ENCODE measurements around the gene CRTAC1. TPM values are rescaled to one million over a fixed set of nuclear protein-coding genes. Genes with fewer than 3 reads are reported as not detected.

CRTAC1 gene
- total RNA-seq, 1 donor from 2014 or later: 0.66 TPM

DNA sequence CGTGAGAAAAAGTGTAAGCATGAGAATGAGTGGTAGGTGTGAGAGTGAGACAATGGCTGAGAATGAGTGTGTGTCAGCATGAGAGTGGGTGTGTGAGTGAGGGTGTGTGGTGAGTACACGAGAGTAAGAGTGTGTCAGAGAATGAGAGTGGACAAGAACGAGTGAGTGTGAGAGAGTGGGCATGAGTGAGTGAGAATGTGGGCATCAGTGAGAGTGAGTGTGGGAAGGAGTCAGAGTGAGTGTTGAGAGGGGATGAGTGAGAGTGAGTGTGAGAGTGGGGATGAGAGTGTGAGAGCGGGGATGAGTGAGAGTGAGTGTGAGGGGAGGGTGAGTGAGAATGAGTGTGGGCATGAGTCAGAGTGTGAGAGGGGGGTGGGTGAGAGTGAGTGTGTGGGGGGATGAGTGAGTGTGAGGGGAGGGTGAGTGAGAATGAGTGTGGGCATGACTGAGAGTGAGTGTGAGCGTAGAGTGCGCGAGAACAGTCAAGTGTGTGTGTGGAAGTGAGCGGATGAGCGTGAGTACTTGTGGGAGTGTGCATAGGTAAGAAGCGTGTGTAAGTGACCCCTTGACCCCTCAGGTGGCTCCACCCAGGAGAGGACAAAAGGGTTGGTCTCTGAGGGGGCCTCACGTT is 105.0 kb downstream of the CRTAC1 start:
- Histone ChIP-seq H3K27me3 (ENCODE audit: insufficient read depth, low read length) (peaks cover 2% of the 10 kb centered on the region), H3K36me3 (ENCODE audit: insufficient read depth, low read length) (no peaks in the 10 kb centered on the region), H3K4me1 (ENCODE audit: insufficient read depth, low read length) (no peaks in the 10 kb centered on the region), H3K79me2 (ENCODE audit: insufficient read depth, low read length) (no peaks in the 10 kb centered on the region), H3K9ac (ENCODE audit: low read length) (no peak overlapping the region), H3K4me2 (ENCODE audit: low read length) (no peak overlapping the region), H3K4me3 (ENCODE audit: insufficient read depth, low read depth, low read length) (no peak overlapping the region), H3K27ac (ENCODE audit: low read depth, low read length) (no peak overlapping the region), H3K9me3 (ENCODE audit: insufficient read depth, low read depth, low read length) (no peaks in the 10 kb centered on the region), H4K20me1 (ENCODE audit: insufficient read depth, low read length) (no peaks in the 10 kb centered on the region), H2AFZ (ENCODE audit: low read depth, low read length) (no peak overlapping the region)
- no peak for FAIRE-seq
- DNase-seq (ENCODE audit: low read depth): no peak
- Mint-ChIP-seq H3K36me3 (ENCODE audit: low read depth, unreplicated experiment) (no peaks in the 10 kb centered on the region), H3K4me3 (ENCODE audit: unreplicated experiment) (no peak overlapping the region), H3K27ac (ENCODE audit: unreplicated experiment) (no peak overlapping the region), H3K4me1 (ENCODE audit: low read depth, unreplicated experiment) (peaks cover 3% of the 10 kb centered on the region), H3K27me3 (ENCODE audit: low read depth, unreplicated experiment) (peaks cover 66% of the 10 kb centered on the region), H3K9me3 (ENCODE audit: unreplicated experiment) (peaks cover 2% of the 10 kb centered on the region)
- no peak for TF ChIP-seq EZH2 (IDR thresholded peaks at IDR 0.05; ENCODE audit: insufficient read depth, low read length)
- TF ChIP-seq, protein P1, sequence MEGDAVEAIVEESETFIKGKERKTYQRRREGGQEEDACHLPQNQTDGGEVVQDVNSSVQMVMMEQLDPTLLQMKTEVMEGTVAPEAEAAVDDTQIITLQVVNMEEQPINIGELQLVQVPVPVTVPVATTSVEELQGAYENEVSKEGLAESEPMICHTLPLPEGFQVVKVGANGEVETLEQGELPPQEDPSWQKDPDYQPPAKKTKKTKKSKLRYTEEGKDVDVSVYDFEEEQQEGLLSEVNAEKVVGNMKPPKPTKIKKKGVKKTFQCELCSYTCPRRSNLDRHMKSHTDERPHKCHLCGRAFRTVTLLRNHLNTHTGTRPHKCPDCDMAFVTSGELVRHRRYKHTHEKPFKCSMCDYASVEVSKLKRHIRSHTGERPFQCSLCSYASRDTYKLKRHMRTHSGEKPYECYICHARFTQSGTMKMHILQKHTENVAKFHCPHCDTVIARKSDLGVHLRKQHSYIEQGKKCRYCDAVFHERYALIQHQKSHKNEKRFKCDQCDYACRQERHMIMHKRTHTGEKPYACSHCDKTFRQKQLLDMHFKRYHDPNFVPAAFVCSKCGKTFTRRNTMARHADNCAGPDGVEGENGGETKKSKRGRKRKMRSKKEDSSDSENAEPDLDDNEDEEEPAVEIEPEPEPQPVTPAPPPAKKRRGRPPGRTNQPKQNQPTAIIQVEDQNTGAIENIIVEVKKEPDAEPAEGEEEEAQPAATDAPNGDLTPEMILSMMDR (IDR thresholded peaks at IDR 0.05; ENCODE audit: insufficient read depth, low read depth, low read length): no peak

DNA sequence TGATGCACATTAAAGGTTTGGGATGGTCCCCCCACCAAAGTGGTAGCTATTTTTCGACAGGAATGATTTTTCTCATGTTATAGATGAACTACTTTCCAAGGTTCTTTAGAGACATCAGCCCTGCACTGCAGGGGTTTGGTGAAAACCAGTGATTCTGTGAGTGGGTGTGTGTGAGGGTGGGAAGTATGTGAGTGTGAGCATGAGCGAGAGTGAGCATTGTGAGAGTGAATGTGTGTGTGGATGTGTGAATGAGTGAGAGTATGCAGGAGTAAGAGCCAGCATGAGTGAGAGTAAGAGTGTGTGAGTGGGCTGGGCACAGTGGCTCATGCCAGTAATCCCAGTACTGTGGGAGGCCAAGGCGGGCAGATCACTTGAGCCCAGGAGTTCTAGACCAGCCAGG is 105.7 kb downstream of the CRTAC1 start:
- H3K79me2 ChIP-seq (ENCODE audit: insufficient read depth, low read length): no peaks in the 10 kb centered on the region
- DNase-seq (ENCODE audit: low read depth): no peak
- H3K36me3 ChIP-seq (ENCODE audit: insufficient read depth, low read length): no peaks in the 10 kb centered on the region
- no peaks in the 10 kb centered on the region for H4K20me1 ChIP-seq (ENCODE audit: insufficient read depth, low read length)
- H3K9ac ChIP-seq (ENCODE audit: low read length): no peak overlapping the region
- no peak for FAIRE-seq
- Mint-ChIP-seq H3K36me3 (ENCODE audit: low read depth, unreplicated experiment) (no peaks in the 10 kb centered on the region), H3K27ac (ENCODE audit: unreplicated experiment) (no peak overlapping the region), H3K4me3 (ENCODE audit: unreplicated experiment) (no peak overlapping the region), H3K27me3 (ENCODE audit: low read depth, unreplicated experiment) (peaks cover 70% of the 10 kb centered on the region), H3K4me1 (ENCODE audit: low read depth, unreplicated experiment) (peaks cover 3% of the 10 kb centered on the region), H3K9me3 (ENCODE audit: unreplicated experiment) (peaks cover 2% of the 10 kb centered on the region)
- H3K4me1 ChIP-seq (ENCODE audit: insufficient read depth, low read length): no peaks in the 10 kb centered on the region
- no peaks in the 10 kb centered on the region for H3K9me3 ChIP-seq (ENCODE audit: insufficient read depth, low read depth, low read length)
- TF ChIP-seq EZH2 (IDR thresholded peaks at IDR 0.05; ENCODE audit: insufficient read depth, low read length): no peak
- TF ChIP-seq, protein P1 (IDR thresholded peaks at IDR 0.05; ENCODE audit: insufficient read depth, low read depth, low read length): no peak
- peaks cover 2% of the 10 kb centered on the region for H3K27me3 ChIP-seq (ENCODE audit: insufficient read depth, low read length)
- no peak overlapping the region for H3K4me3 ChIP-seq (ENCODE audit: insufficient read depth, low read depth, low read length)
- H3K27ac ChIP-seq (ENCODE audit: low read depth, low read length): no peak overlapping the region
- H2AFZ ChIP-seq (ENCODE audit: low read depth, low read length): no peak overlapping the region
- no peak overlapping the region for H3K4me2 ChIP-seq (ENCODE audit: low read length)

GRCh38 chr10:97923476-97923875 is 106.9 kb downstream of the CRTAC1 start:
- H4K20me1 ChIP-seq (ENCODE audit: insufficient read depth, low read length): no peaks in the 10 kb centered on the region
- H3K4me3 ChIP-seq (ENCODE audit: insufficient read depth, low read depth, low read length): no peak overlapping the region
- no peak overlapping the region for H3K4me2 ChIP-seq (ENCODE audit: low read length)
- no peak overlapping the region for H3K9ac ChIP-seq (ENCODE audit: low read length)
- TF ChIP-seq, protein P1 (IDR thresholded peaks at IDR 0.05; ENCODE audit: insufficient read depth, low read depth, low read length): no peak
- TF ChIP-seq EZH2 (IDR thresholded peaks at IDR 0.05; ENCODE audit: insufficient read depth, low read length): no peak
- peaks cover 3% of the 10 kb centered on the region for H3K4me1 Mint-ChIP-seq (ENCODE audit: low read depth, unreplicated experiment)
- H3K36me3 ChIP-seq (ENCODE audit: insufficient read depth, low read length): no peaks in the 10 kb centered on the region
- H3K9me3 ChIP-seq (ENCODE audit: insufficient read depth, low read depth, low read length): no peaks in the 10 kb centered on the region
- no peaks in the 10 kb centered on the region for H3K79me2 ChIP-seq (ENCODE audit: insufficient read depth, low read length)
- FAIRE-seq (no peak), DNase-seq (ENCODE audit: low read depth) (no peak)
- peaks cover 2% of the 10 kb centered on the region for H3K9me3 Mint-ChIP-seq (ENCODE audit: unreplicated experiment)
- no peak overlapping the region for H3K27ac Mint-ChIP-seq (ENCODE audit: unreplicated experiment)
- peaks cover 7% of the 10 kb centered on the region for H3K27me3 ChIP-seq (ENCODE audit: insufficient read depth, low read length)
- no peaks in the 10 kb centered on the region for H3K36me3 Mint-ChIP-seq (ENCODE audit: low read depth, unreplicated experiment)
- no peak overlapping the region for H3K4me3 Mint-ChIP-seq (ENCODE audit: unreplicated experiment)
- H3K27me3 Mint-ChIP-seq (ENCODE audit: low read depth, unreplicated experiment): peaks cover 67% of the 10 kb centered on the region
- no peak overlapping the region for H2AFZ ChIP-seq (ENCODE audit: low read depth, low read length)
- no peak overlapping the region for H3K27ac ChIP-seq (ENCODE audit: low read depth, low read length)
- H3K4me1 ChIP-seq (ENCODE audit: insufficient read depth, low read length): no peaks in the 10 kb centered on the region

Measured in astrocyte (in vitro differentiated cells and primary cell).